HG03103 (cell line): ENCODE data around the gene CPA4.
"Not testable (repeated sequence)": the region's sequence is repeated elsewhere in the genome, so short reads cannot be mapped to it uniquely, and the experiment has no call there.

Experiments
- ATAC-seq: cut with Tn5 transposase; IDR thresholded peaks from one replicate; pipeline ENCODE4 v1.9.1; 2021; ENCODE audit warnings: low read depth; ENCODE audit not compliant: unreplicated experiment

CPA4 gene

DNA sequence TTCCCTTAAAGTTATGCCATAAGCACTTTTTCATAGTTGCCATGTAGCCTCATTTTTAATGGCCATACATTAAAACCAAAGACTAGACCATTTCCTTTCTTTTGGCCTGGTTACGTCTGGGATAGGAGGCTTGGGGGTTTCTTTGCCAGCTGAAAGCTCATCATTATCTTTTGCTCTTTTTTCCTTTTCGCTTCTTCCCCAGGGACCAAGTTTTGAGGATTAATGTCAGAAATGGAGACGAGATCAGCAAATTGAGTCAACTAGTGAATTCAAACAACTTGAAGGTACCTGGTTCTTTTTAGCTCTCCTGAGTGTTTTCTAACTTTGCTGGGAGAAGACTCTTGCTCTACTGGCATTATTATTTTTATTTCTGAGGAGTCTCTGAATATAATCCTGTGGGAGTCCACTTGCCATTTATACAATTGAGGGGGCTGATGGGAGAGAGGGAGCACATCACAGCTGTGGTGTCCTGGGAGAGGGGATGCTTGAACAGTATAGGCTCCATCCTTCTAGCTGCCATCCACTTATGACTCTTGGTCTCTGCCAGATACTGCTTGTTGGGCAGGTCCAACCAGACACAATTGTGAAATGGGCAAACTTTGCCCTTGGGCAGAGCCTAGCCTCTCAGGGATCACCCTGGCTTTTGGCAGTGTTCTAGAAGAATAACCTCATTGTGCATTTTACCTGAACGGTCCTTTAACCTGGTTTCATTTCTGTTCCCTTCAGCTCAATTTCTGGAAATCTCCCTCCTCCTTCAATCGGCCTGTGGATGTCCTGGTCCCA lies 5.8 kb downstream of the CPA4 start:
- no peak for ATAC-seq

DNA sequence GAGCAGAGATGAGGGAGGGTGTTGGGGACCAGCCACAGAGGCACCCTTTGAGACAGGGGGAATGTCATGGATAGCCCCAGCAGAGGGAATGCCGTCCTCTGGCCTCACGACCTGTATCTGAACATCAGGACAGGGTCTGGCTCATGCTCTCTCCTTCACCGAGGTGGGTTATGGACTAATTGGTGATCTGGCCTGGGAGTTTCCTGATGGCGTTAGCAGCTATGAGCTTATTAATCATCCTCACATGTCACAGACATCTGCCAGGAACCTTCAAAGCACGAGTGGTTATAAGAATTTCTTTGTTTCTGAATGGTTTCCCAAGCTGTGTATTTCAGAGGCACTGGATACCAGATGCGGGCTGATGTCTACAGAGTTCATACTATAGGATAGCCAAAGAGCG lies 6.9 kb downstream of the CPA4 start:
- ATAC-seq, result no peak

DNA sequence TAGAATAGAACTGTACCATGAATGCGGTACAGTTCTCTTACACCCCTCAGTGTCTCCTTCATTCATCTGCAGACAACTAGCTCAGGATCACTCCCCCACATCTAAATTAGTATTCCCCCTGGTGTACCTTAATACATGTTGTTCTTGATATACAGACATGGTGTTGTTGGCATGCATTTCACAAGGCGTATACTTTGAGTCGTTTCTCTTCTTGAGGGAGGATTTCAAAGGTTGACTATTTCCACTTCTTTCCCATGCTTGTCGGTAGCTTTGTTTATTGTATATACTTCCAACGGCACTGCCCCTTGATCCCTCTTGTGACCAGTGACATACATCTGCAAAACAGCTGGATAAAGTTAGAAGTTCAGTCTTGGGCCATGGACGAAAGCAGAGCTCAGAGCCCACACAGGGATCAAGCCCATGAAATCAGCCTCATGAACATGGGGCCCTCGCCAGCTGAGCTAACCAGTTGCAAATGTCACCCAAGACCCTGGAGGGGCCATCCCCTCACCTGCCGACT lies 8.6 kb downstream of the CPA4 start:
- ATAC-seq, result no peak

DNA sequence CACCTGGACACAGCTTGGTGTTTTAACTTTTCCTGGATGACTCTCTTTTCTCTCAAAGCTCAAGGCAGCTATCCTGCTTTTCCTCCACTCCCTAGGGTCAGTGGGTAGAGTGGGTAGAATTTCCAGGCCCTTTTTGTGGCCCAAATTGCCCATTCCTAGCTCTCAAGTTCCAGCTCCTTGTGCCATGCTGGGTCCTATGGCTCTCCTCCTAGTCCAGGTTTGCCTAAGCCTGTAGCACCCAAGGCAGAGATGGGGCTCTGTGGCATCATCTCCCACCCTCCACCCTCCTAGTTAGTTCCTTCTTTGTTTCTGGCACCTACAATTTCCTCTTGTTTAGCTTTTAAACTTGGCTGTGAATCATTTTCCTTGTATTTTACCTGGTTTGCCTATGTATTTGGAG lies 9.7 kb downstream of the CPA4 start:
- no peak for ATAC-seq

DNA sequence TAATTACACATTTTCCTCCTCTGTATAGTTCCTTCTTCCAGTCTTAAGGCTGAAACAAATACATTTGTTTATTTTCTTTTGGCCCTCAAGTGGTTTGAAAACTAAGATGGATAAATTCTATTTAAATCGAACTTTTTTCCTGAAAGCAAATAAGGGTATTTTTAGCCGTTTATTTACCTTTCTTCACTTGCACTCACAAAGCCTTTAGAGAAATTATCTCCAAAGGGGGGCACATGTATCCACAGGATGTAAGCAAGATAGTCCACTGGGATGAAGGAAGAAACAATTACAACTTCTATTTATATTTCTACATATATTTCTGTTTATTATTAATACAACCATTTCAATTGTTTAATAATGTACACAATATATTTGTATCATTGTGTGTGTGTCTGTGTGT lies 10.2 kb downstream of the CPA4 start:
- ATAC-seq, result no peak

DNA sequence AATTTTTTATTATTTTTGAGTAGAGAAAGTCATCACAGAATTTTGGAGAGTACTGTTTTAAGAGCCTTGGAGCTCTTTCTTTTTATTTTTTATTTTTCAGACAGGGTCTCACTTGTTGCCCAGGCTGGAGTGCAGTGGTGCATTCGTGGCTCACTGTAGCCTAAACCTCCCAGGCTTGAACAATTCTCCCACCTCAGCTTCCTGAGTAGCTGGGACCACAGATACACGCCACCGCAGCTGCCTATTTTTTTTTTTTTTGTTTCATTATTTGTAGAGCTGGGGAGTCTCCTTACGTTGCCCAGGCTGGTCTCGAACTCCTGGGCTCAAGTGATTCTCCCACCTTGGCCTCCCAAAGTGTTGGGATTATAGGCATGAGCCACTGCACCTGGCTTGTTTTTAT lies 10.6 kb downstream of the CPA4 start:
- ATAC-seq, result no peak

DNA sequence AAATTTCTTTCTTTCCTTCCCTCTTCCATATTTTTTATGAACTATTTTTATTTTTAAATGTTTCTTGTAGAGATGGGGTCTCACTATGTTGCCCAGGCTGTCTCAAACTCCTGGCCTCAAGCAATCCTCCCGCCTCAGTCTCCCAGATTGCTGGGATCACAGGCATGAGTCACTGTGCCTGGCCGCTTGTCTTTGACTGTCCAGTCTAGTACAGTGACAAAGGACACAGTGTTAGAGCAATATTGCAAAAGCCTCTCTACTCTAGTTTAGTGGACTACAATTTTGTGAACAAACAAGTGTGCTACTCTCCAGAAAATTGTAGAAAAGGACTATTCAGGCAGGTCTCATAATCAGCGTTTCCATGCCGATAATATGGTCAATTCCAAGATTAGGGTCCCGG lies 11.0 kb downstream of the CPA4 start:
- no peak for ATAC-seq

DNA sequence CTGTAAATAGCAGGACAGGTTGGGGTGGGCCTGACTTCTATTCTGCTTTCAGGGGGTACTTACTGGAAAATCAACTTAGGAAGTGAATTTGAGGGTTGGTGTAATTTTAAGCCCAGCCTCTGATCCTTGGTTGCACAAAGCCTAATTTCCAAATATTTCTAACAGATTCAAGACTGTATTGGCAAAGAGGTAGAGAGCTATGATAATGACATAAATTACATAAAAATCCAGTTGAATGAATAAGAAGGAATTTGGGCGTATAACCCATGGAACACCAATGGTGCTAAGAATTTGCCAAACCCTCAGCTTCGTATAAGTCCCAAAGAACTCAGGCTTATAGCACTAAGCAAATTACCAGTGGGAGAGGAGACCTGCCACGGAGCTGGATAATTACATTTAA lies 11.9 kb downstream of the CPA4 start:
- ATAC-seq, result no peak

DNA sequence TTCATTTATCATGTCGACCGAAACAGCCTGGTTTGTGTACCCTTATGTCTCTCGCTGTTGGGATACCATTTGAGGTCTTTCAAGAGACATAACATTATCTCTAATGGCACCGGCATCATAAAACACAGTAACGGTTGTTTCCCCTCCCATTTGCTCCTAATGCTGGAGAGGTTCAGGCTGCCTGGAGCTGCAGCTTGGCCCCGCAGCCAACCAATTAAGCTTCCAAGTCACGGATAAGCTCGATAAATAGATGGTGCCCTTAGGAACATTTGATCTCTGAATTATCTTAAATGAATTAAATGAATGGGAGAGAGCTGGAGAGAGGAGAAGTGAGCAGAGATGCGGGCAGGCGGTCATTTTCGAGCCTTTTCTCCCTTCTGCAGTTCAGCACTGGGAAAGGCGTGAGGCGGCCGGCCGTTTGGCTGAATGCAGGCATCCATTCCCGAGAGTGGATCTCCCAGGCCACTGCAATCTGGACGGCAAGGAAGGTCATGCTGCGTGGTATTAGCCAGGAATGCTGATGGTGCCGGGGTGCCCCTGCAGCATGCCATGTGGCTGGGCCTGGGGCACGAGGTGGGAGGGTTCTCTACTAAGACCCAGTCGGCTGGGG lies 12.6 kb downstream of the CPA4 start:
- no peak for ATAC-seq

DNA sequence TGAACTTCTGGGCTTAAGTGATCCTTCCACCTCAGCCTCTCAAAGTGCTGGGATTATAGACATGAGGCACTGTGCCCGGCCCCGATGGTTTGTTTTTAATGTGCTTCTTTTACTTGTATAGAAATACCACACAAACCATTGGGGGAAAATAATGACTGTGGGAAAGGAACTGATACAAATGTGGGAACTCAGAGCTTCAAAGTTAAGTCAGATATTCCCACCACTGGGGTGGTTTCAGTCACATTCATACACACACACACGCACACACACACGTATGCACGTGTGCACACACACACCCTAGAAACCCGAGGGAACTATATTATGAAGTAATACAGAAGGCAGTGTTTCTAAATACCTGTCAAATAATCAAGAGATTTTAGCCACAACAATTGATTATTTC lies 17.0 kb downstream of the CPA4 start:
- ATAC-seq, result no peak

DNA sequence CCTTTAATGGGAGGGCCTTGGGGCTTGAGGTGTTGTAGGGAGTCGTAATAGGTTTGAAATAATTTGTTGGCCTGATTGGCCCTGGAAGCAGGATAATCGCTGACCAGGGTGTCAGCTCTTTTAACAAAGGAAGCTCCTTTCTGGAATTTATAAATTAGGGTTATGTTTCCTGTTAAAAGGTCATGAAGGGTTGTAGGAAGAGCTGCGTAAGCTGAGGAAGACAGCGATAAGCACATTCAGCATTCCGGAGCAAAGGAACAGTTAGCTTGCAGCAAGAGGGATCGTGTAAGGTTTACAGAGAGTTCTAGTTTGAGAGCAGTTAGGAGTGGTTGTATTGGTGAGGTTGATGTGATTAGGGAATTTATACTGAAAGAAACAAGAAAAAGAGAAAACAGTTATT lies 21.3 kb downstream of the CPA4 start:
- no peak for ATAC-seq

DNA sequence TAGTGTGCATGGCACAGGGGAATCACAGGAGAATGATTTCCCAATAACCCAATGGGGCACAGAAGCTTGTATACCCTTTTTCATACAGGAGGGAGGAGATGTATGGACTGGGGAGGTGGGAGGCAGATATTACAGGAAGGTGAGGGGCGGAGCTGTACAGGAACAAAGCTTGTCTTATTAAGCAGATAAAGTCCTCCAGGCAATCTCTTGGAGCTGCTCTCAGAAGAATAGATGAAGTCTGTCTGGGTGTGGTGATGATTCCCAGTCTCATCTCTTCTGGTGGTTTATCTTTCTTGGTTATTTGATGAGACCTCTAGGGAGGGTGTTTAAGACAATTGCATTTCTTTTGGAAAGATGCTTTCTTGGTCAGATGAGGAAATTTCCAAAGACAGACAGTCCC lies 26.6 kb downstream of the CPA4 start:
- no peak for ATAC-seq

DNA sequence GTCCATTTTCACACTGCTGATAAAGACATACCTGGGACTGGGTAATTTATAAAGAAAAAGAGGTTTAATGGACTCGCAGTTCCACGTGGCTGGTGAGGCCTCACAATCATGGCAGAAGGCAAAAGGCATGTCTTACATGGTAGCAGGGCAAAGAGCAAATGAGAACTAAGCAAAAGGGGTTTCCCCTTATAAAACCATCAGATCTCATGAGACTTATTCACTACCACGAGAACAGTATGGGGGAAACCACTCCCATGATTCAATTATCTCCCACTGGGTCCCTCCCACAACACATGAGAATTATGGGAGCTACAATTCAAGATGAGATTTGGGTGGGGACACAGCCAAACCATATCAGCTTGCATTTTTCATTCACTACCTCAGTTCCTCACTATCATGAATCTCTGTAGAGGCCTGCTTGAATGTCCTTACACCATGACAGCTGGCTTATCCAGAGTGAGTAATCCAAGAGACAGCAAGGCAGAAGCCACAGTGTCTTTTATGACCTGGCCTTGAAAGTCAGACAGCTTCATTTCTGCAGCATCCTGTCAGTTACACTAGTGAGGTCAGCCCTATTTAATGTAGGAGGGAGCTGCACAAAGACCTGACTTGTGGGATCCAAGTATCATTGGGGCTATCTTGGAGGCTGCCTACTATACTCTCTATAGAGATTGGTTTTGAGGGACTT lies 28.7 kb downstream of the CPA4 start:
- not testable (repeated sequence) for ATAC-seq

DNA sequence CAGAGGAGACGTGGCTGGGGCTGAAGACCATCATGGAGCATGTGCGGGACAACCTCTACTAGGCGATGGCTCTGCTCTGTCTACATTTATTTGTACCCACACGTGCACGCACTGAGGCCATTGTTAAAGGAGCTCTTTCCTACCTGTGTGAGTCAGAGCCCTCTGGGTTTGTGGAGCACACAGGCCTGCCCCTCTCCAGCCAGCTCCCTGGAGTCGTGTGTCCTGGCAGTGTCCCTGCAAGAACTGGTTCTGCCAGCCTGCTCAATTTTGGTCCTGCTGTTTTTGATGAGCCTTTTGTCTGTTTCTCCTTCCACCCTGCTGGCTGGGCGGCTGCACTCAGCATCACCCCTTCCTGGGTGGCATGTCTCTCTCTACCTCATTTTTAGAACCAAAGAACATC lies 29.7 kb downstream of the CPA4 start:
- no peak for ATAC-seq

DNA sequence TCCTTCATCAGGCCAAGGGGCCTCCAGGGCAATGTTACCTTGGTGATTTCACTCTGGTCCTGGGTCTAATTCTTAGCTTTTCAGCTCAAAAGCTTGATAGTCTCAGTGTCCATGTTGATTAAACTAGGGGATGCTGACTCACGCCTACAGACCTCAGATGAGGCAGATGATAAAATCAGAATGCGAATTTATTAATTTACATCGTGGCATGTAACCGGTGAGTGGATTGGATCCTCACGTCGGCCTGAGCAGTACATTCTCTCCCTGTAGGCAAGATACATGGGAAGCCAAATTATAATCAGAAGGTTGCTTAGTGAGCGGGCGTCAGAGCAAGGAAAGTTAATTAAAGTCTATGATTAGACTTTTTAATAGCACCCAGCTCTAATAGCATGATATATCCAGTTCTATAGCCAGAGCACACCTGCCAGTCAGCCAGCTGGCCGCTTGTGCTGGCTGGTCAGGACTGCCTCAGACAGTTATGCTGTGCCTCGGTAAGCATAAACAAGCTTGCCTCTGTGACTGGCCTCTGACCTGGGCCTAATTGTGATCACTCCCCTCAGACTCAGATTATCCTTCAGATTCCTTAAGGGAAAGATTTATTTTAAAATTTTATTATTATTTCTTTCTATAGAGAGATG lies 31.5 kb downstream of the CPA4 start:
- no peak for ATAC-seq

DNA sequence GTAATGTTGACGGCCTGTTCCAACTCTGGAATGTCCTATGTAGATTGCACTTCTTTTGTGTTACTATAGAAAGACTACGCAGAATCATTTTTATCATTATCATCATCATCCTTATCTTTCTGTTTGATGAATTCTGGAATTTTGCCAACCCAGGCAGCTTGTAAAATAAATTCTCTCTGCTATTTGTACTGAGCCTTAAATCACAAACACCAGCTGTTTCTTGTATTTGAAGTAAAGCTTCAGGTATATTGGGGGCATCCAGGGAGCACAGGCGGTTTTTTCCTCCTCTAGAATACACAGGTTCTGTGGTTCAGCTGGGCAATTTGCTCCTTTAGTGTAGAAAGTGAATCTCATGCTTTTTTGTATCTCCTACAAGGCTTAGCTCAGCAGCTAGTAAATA lies 36.7 kb downstream of the CPA4 start:
- no peak for ATAC-seq

DNA sequence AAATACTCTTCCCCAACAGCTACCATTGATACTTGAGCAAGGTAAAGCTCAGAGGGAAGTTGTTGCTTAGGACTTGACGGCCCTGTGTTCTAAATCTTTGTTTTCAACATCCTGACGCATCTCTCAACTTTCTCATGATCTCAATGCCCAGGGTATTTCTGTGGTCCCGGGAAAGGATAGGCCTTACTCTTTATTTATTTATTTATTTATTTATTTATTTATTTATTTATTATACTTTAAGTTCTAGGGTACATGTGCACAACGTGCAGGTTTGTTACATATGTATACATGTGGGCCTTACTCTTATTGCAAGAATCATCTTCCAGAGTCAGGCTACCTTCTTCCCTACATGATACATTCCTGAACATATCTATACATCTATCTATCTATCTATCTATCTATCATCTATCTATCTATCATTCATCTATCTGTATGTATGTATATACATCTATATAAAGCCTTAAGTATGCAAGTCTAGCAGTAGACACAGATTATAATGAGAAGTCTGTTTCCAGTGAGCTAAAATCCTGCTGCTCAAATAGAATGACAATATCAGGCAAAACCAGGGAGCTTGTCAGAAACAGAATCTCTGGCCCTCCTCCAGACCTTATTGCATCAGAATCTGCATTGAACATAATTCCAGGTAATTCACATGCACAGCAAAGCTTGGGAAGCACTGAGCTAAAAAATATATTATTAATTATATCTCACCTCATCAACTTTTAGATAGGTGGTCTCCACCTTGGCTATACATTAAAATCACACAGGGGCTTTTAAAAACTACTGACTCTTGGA lies 39.5 kb downstream of the CPA4 start:
- ATAC-seq, result no peak

DNA sequence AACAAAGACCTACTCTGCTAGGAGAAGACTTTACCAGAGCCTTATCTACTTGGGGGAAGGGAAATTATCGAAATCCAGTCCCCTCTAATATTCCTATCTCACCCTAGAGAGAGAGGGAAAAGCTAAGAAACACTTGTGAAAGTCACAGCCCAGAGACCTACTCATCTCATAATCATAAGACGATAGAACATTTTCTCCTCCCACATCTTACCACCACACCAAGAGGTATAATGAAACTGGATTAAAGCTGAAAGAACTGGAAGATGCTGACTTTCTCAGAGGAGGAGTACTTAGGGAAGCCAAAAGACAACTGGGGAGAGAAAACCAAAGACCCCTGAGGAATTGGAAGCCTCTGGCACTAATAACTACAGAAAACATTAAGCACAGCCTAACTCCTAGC lies 40.9 kb downstream of the CPA4 start:
- ATAC-seq, result no peak

DNA sequence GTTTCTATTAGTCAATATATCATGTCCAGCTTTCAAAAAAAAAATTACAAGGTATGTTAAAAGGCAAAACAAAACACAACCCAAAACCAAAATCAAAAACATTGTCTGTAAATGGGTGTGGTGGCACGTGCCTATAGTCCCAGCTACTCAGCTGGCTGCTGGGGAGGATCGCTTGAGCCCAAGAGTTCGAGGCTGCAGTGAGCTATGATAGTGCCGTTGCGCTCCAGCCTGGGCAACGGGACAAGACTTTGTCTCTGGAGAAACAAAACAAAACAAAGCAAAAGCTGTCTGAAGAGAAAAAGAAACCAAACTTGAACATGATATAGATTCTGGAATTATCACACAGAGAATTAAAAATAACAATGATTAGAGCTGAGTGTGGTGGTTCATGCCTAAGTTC lies 41.3 kb downstream of the CPA4 start:
- no peak for ATAC-seq

DNA sequence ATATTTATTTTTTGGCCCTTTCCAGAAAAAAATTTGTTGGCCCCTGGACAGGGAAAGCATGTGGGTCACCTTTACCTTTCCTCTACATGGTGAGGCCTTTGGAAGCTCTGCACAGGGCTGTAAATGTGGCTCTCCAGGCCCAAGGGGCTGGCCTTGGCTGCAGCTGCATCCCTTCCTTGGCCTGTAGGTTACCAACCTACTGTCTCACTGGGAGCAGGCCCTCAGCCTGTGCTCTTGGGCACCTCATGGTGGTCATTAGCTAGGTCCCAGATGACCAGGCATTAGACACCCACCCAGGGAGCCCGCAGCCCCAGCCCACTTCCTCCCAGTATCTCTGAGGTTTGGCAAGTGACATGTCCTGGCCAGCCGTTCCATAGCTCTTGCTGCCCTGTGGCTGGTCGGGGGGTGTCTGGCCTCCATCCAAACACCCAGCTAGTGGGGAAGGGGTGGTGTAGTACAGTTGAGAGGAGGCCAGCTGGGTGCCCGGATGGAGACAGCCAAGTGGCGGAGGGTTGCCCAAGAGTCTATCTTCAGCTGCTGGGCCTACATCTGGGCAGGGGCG lies 44.5 kb downstream of the CPA4 start:
- ATAC-seq, result no peak
